GM18498 (cell line): ENCODE measurements around the gene PCMTD2.

Experiments
- ATAC-seq: cut with Tn5 transposase; IDR thresholded peaks from one replicate; pipeline ENCODE4 v1.9.1; 2021; ENCODE audit warnings: mild to moderate bottlenecking, moderate library complexity; ENCODE audit not compliant: unreplicated experiment

Gene PCMTD2

GRCh38 chr20:64255361-64256281, at the start of gene PCMTD2:
Gene PCMTD2, plus strand, starts transcription at chr20:64255748. Its CDS starts 4,218 bp downstream, at chr20:64259966.
- peak; percentile 76 for ATAC-seq

- no peak for ATAC-seq
Observed at GRCh38 chr20:64206614-64207013, 48.9 kb upstream of the PCMTD2 start.

GRCh38 chr20:64207641-64208590, 47.6 kb upstream of the PCMTD2 start:
- ATAC-seq = no peak

GRCh38 chr20:64209148-64209547, 46.4 kb upstream of the PCMTD2 start:
- no peak for ATAC-seq

DNA sequence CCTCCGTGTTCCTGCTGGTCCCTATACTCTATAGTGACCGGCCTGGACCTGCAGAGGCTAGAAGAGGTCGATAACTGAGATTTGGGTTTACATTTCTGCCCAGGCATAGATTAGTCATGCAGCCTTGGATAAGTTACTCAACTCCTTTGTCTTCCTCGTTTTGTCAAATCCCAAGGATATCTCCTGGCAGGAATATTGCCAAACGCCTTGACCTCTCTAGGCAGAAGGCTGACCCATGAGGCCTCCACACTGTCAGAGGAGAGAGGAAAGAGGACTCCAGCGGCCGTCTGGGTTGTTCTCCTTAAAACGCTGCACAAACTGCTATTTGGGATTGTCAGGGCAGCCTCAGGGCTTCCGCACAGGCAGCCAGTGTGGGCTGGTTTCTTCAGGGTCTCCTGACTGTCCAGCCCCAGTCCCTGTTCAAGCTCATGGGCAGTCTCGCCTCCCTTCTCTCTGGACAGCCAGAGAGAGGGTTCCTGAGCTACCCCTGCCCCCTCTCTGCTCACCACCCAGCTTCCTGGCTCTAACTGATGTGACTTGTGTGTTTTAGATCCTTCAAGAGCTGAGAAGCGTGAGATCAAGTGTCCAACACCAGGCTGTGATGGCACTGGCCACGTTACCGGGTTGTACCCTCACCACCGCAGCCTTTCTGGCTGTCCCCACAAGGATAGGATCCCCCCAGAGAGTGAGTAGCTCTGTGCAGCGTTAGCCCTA, 44.7 kb upstream of the PCMTD2 start:
- no peak for ATAC-seq

DNA sequence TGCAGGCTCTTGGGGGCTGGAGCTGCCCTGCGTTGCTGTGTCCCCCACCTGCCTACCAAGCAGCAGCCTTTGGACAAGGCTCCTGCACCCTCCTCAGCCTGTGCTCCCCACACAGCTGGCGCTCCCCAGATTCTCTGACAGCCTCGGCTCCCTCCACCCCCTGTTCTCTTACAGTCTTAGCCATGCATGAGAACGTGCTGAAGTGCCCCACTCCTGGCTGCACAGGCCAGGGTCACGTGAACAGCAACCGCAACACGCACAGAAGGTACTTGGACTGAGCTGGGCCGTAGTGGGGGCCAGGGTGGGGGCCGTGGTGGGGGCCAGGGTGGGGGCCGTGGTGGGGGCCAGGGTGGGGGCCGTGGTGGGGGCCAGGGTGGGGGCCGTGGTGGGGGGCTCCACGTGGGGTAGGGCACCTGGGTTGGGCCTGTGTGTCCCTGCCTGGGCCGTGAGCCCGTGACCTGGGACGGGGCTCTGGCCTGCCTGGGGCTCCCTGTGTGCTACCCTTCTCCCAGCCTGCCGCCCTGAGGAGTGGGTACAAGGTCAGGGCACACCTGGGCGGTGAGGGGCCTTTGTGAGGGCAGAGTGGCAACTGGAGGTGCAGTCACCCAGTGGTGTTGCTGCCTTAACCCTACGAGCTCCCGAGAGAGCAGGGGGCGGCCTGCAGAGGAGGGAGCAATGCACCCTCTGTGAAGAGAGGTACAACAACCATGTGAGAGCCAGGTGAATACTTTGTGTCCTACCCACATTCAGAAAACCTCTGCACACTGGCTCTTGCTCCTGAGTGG, 43.5 kb upstream of the PCMTD2 start:
- no peak for ATAC-seq

GRCh38 chr20:64212755-64213154, 42.8 kb upstream of the PCMTD2 start:
- no peak for ATAC-seq

GRCh38 chr20:64214113-64214512, 41.4 kb upstream of the PCMTD2 start:
- no peak for ATAC-seq

DNA sequence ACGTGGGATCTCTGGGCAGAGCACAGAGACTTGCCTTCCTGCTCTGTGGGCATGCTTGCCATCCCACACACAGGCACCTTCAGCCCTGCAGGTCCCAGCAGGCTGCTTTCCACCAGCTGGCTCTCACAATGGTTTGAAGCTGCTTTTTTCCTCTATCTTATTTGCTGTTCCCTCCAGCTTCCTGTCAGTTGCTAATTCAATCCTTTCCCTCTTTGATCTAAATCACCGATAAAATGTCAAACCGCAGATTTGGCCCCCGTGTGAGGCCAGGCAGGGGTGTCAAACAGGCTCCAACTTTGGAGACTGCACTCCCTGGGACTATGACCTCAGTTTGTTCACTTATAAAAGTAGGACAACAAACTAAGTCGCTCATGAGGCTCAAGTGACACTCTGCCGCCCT, 40.6 kb upstream of the PCMTD2 start:
- no peak for ATAC-seq

DNA sequence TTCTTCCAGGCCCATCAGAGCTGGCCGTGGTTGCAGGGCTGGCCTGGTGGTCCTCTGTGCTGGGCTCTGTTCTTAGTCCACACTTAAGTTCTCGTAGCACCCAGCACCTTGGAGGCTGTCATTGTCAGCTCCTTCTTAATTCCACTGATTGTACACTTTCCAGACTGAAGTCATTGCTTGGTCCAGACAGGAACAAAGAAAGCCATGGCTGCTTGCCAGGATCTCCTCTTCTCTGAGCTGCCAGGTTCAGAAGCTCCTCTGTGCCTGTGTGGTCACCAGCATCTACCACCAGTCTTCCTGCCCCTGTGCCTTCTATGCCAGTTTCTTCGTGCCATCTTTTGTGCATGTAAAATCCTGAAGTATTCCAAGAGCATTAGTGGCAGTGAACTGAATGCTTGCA, 39.5 kb upstream of the PCMTD2 start:
- ATAC-seq = no peak

GRCh38 chr20:64216910-64217309, 38.6 kb upstream of the PCMTD2 start:
- ATAC-seq = no peak

DNA sequence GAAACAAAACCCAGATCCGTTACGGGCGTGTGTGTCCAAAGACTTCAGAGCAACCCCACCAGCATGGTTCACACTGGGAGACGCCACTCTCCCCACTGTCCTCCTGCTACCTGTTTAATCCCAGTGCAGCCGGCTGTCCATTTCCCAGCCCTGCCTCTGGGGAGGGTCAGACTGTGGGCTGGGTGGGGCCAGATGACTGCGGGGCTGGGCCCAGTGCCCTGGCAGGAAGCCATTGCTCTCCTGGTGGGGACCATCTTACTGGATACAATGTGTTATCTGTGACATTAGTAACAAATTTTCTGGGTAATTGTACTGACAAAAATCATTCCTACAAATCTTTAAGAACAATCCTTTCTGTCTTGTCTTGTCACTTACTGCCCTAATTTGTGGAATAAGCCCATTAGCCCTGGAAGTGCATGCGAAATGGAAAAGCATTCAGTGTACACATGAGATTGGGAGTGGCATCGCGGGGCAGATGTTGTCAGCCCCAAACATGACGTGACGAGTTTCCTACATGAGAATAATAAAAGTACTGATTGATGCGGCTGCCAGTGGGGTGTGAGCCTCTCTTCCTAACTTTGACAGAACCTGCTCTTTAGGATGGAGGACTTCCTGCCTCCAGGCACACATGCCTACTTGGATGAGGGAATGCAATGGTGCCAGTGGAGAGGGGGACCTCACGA, 37.9 kb upstream of the PCMTD2 start:
- no peak for ATAC-seq

DNA sequence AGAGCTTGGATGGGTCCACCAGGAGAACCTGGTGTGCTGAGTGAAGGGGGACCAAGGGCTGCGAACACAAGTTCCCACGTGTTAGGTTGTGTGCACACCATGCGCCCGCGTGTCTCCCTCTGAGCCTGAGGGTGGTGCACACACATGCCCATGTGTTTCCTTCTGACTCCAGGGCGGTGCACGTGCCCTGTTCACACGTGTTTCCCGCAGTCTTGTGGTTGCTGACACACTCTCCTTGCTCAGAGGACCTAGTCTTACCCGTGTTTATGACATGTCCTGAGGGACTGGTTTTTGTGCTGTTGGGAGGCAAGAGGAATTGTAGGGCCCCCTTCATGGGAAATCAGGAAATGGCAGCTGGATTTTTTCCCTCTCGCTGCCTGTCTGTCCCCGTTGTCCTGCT, 36.3 kb upstream of the PCMTD2 start:
- no peak for ATAC-seq

- ATAC-seq = no peak
Observed at GRCh38 chr20:64219730-64220129, 35.8 kb upstream of the PCMTD2 start.

DNA sequence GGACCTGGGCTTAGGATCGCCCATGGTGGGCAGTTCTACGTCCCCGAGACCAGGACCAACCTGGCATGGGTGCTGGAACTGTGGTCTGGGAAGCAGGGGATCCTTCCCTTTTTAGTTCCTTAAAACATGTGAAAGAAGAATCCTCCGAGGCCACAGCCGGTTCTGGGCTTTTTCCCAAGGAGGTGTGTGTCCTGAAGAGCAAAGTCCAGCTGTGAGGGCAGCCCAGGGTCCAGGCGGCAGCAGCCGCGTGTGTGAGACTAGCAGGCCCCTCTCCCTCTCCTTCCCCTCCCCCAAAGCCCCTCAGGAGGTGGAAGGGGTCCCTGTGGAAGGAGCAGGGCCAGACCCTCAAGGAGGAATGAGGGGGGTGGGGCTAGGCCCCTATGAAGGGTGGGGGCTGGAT, 35.1 kb upstream of the PCMTD2 start:
- ATAC-seq = no peak

DNA sequence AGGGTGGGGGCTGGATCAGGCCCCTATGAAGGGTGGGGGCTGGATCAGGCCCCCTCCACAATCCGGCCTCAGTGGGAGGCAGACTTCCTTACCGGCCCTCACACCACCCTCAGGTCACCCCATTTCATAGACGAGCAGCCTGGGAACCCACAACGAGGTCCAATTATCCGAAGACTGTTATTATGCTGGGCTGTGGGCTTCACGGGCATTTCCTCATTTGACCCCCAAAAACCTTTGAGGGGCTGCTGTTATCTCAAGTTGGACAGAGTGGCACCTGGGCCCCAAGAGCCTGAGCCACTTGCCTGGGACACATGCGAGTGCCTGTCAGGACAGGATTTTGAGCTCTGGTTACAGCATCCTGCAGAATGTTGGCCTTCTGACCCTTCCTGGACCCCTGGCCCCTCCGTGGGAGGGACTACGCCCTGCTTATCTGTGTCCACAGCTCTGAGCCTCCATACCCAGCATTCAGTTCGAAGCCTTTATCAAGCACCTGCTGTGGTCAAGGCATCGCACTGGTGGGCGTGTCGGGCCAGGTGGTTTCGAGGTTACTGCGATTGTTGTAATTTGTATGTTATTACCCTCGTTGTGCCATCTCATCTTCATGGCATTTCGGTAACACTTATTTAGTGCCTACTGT, 34.5 kb upstream of the PCMTD2 start:
- ATAC-seq = no peak

DNA sequence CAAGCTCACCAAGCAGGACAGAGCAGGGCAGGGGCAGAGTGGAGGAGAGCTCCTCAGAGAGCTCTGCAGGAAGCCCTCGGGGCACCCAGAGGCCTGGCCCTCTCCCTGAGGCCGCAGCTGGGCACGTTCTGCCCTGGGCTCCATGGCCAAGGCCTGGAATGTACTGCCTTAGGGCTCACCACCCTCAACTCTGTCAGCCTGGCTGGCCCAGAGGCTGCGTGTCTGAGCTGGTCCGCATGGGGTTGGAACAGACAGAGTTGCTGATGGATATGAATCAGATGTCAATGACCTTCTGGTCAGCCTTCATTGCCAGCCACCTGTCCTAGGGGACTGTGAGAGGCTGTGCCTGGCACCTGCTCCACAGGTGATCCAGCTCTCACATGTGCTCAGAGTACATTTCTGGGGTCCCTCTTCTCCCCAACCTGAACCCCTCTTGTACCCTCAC, 33.2 kb upstream of the PCMTD2 start:
- no peak for ATAC-seq

DNA sequence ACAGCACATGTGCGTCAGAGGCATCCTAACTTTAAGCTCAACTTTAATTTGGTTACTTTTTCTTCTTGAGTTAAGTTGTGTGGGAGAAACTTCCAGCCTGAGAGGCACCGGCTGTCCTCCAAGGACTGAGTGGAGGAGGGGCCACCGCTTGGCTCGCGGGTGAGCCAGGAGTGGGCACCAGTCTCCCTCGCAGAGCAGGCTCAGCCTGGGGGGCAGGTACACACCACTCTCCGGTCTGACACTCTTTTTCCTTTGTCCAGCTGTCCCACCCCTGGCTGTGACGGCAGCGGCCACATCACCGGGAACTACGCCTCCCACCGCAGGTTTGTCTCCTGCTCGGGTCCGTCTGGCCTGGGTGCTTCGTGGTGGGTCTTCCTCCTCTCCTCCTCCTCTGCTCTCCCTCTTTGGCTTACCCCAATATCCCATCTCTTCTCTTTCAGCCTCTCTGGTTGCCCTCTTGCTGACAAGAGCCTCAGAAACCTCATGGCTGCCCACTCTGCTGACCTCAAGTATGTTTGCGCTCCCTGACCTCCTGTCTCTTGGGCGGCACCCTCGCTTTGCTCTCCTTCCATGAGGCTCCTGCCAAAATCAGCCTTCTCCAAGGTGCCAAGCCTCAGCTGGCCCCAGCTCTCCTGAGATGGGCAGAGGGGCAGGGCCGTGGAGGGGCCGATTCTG, 32.6 kb upstream of the PCMTD2 start:
- ATAC-seq = no peak
